Adrenal gland (tissue), 5 donors: ENCODE data around the gene CABP1.

Experiments used
- CTCF ChIP-seq, 6 experiments: fragments of 450-650 bp in 4 of 6; fragments of 200-600 bp in 2 of 6; sonication (generic) in 1 of 6; IDR thresholded peaks; 1 replicate in 5 of 6; 2 replicates in 1 of 6; pipeline versions ENCODE4 v1.5.1 to v1.8.0; 2016 to 2021; ENCODE audit warnings: antibody characterized with exemption in 6 of 6, mild to moderate bottlenecking in 2 of 6, moderate library complexity in 1 of 6
- POLR2A ChIP-seq, 2 donors: fragments of 450-650 bp; IDR thresholded peaks; one replicate each; pipeline ENCODE4 v1.6.1; 2017; ENCODE audit warnings: antibody characterized with exemption in 2 of 2, mild to moderate bottlenecking in 2 of 2, moderate library complexity in 1 of 2
- donor health status: DM: no; HTN: no; CAD: no.

DNA sequence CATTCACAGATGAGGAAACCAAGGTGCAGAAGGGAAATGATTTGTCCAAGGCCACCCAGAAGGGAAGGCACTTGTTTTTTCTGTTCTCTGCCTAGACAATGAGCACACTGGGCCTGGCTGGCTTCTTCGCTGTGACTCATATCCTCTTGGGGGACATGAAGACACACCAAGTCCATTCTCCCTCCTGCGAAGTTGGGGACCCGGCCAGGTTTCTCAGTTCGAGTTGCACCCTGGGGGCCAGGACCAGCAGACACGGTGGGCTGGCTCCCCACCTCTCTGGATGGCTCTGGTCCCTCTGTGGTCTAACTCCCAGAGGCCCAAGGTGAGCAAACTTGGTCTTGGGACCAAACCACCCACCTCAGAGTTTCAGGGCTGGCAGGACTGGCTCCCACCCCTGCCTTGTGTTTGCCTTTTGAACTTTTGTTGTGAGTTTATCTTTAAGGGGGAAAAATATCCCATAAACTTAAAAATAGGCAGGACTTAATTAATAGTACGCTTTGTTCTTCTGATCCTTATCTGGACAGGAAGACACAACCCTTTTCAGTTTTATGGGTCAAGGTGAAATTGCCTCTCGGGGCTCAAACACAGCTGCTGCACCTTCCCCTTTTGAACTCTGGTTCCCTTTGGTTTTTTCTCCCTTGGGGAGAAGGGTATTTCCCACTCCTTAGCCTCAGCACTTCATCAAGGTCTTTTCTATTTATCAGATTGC lies 37.5 kb downstream of the CABP1 start:
- TF ChIP-seq CTCF (IDR thresholded peaks at IDR 0.05) (no peak), POLR2A (IDR thresholded peaks at IDR 0.05) (no peak)
